ENCODE data around the gene GK.
"Not testable (repeated sequence)": the region's sequence is repeated elsewhere in the genome, so short reads cannot be mapped to it uniquely, and the experiment has no call there.

Gene GK

DNA sequence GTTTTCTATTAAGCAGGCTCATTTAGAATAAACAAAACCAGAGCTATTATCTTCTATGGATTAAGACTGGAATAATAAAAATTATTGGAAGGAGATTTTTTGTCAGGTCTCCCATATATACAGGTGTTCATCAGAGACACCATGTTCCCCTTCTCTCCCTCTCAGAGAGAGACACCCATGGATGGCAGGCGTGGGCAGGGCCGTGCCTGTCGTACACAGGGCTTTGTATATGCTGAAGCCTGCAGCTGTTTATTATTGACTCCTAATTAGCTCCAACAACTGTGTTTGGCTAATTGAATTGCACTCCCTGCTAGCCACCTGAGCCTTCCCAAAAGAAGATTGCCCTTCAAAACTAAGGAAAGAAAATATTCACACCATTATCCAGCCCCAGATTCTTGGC lies 81.6 kb downstream of the GK start:
- no peak for TF ChIP-seq CTCF (IDR thresholded peaks at IDR 0.05; ENCODE audit: low read depth, low read length)
- Histone ChIP-seq H3K27me3 (no peaks in the 10 kb centered on the region), H3K4me1 (no peaks in the 10 kb centered on the region), H3K9me3 (no peaks in the 10 kb centered on the region), H3K4me3 (ENCODE audit: low read depth, low read length) (no peak overlapping the region), H3K36me3 (no peaks in the 10 kb centered on the region)
- DNase-seq = no peak

GRCh38 chrX:30735839-30736238 lies 82.6 kb downstream of the GK start:
- peak; percentile 73 for TF ChIP-seq CTCF (IDR thresholded peaks at IDR 0.05; ENCODE audit: low read depth, low read length)
- peak; percentile 59 for DNase-seq
- no peaks in the 10 kb centered on the region for H3K36me3 ChIP-seq

GRCh38 chrX:30741545-30741944 lies 88.3 kb downstream of the GK start:
- TF ChIP-seq CTCF (IDR thresholded peaks at IDR 0.05; ENCODE audit: low read depth, low read length) = no peak
- Histone ChIP-seq H3K4me3 (ENCODE audit: low read depth, low read length) (no peak overlapping the region), H3K9me3 (no peaks in the 10 kb centered on the region), H3K36me3 (no peaks in the 10 kb centered on the region), H3K27me3 (no peaks in the 10 kb centered on the region), H3K4me1 (no peaks in the 10 kb centered on the region)
- DNase-seq = no peak

More at GRCh38 chrX:30735839-30736238, 82.6 kb downstream of the GK start:
- Histone ChIP-seq H3K4me1 (no peaks in the 10 kb centered on the region), H3K27me3 (no peaks in the 10 kb centered on the region), H3K4me3 (ENCODE audit: low read depth, low read length) (no peak overlapping the region), H3K9me3 (no peaks in the 10 kb centered on the region)

GRCh38 chrX:30748342-30748960 lies 95.2 kb downstream of the GK start:
- H3K4me3 ChIP-seq (ENCODE audit: low read depth, low read length) = no peak overlapping the region
- H3K27me3 ChIP-seq = no peaks in the 10 kb centered on the region
- no peaks in the 10 kb centered on the region for H3K9me3 ChIP-seq
- no peak for DNase-seq
- no peaks in the 10 kb centered on the region for H3K36me3 ChIP-seq
- no peaks in the 10 kb centered on the region for H3K4me1 ChIP-seq
- no peak for TF ChIP-seq CTCF (IDR thresholded peaks at IDR 0.05; ENCODE audit: low read depth, low read length)

- Histone ChIP-seq H3K27me3 (no peaks in the 10 kb centered on the region), H3K4me3 (ENCODE audit: low read depth, low read length) (no peak overlapping the region), H3K36me3 (no peaks in the 10 kb centered on the region), H3K9me3 (no peaks in the 10 kb centered on the region), H3K4me1 (no peaks in the 10 kb centered on the region)
- DNase-seq = no peak
- no peak for TF ChIP-seq CTCF (IDR thresholded peaks at IDR 0.05; ENCODE audit: low read depth, low read length)
Observed at GRCh38 chrX:30751497-30751896, 98.3 kb downstream of the GK start.

DNA sequence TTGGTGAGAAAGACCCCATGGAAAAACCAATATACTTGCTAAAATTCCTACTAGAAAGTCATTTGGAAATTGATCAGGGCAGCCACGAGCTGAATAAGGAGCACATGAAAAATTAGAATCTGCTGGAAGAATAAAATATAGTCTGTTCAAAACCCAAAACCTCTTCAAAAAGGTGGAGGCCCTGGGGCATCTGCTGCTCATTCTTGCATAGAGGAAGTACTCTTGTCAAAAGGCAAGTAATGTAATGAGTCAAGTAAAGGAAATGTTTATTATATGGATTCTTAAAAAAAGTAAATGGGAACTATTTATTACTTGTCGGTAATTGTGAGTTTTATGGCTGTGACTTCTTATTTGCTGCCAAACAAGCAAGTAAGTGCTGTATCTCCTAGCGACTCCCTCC lies 109.5 kb downstream of the GK start:
- no peak for TF ChIP-seq CTCF (IDR thresholded peaks at IDR 0.05; ENCODE audit: low read depth, low read length)
- no peak for DNase-seq
- Histone ChIP-seq H3K4me3 (ENCODE audit: low read depth, low read length) (no peak overlapping the region), H3K9me3 (no peaks in the 10 kb centered on the region), H3K4me1 (no peaks in the 10 kb centered on the region), H3K27me3 (no peaks in the 10 kb centered on the region), H3K36me3 (no peaks in the 10 kb centered on the region)

- not testable (repeated sequence) for H3K27me3 ChIP-seq; H3K4me1 ChIP-seq; H3K36me3 ChIP-seq; DNase-seq; H3K4me3 ChIP-seq (ENCODE audit: low read depth, low read length); H3K9me3 ChIP-seq
Observed at GRCh38 chrX:30773764-30774163, 120.5 kb downstream of the GK start.
